CD4-positive, alpha-beta T cell treated with Interleukin-6 at 100 ng/mL for 8 hours (primary cell): Measurements from ENCODE around the gene QKI.
"Not testable (repeated sequence)": the region's sequence is repeated elsewhere in the genome, so short reads cannot be mapped to it uniquely, and the experiment has no call there.

Source experiments
- DNase-seq: peaks from one replicate; pipeline ENCODE4 v3.0.0-alpha.2; 2020; ENCODE audit warnings: mixed read lengths, low spot score

Gene QKI

GRCh38 chr6:163580311-163581030 lies 166.0 kb downstream of the QKI start:
- DNase-seq, result no peak

DNA sequence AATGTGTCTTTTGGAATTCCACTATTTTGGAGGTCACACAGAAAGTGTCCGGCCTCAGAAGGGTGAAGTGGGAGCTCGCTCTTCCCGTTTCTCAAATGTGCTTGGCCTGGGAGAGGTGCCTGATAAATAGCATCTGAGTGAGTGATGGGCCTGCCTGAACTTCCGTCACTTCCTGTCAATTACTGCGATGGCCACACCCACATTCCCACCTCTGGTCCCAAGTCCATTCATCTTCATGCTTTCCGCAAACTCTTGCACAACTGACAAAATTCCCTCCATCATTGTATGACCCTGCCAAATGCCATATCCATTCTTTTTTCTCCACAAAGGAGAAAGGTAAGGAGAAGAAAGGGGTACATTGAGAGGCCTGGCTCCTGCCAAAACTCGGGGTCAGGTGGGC lies 169.0 kb downstream of the QKI start:
- DNase-seq, result no peak

GRCh38 chr6:163585932-163586437 lies 171.5 kb downstream of the QKI start:
- no peak for DNase-seq

GRCh38 chr6:163586888-163587287 lies 172.4 kb downstream of the QKI start:
- no peak for DNase-seq

- no peak for DNase-seq
Observed at GRCh38 chr6:163588220-163588919, 173.9 kb downstream of the QKI start.

DNA sequence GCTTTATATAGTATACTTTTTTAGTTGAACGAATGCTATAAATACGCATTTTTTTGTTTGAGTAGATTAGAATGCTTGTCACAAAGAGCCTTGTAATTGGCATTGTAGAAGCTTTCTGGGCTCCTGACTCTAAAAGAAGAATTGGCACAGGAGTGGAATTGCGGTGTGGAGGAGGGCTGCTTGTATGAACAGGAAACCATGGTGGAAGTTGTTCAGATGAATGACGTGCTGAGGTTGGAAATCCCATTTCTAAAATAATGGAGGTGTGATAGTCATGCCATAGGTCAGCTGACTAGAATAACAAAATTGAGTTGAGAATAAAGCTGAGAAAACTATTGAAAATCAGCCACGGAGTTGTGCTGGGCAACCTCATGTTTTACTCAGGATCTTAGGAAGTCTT lies 174.9 kb downstream of the QKI start:
- DNase-seq, result no peak

GRCh38 chr6:163590132-163590531 lies 175.6 kb downstream of the QKI start:
- DNase-seq, result not testable (repeated sequence)

GRCh38 chr6:163592872-163593271 lies 178.4 kb downstream of the QKI start:
- no peak for DNase-seq

GRCh38 chr6:163596174-163596573 lies 181.7 kb downstream of the QKI start:
- no peak for DNase-seq

DNA sequence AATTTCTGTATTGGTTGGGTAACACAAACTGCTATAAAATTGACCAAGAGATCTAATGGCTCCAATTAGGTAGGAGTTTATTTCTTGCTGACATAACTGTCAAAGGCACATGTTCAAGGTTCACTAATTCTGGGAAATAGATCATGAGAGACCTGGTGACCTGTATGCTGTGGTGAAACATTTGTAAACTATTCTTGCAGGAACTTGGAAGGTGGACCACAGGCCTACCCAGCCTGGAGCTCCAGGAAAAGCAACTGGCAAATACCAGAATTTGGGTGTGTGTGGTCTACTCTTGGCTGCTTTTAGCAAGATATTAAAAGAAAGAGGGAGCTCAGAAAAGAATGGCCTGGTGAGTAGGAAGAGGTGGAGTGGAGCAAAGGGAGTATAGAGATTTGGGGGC lies 184.6 kb downstream of the QKI start:
- DNase-seq, result no peak

- DNase-seq, result no peak
Observed at GRCh38 chr6:163599684-163600083, 185.2 kb downstream of the QKI start.

GRCh38 chr6:163600331-163600730 lies 185.8 kb downstream of the QKI start:
- no peak for DNase-seq

DNA sequence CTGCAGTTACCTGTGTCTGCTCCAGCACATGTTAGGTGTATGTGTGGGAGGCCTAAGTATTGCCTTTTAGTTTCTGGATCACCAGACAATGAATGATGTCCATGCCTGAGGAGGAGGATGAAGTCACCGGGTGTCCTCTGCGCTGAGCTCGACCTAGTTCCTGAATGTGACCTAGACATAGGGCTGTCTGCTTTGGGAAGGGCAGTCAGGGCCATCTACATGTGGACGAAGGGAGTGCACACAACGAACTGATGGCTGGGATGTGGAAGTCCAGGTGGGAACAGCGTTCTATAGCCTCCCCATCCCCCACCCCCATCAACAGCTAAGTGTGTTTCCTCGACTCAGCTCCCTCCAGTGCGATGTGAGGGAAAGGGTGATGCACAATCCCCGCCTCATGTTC lies 186.3 kb downstream of the QKI start:
- DNase-seq, result no peak

GRCh38 chr6:163602851-163603250 lies 188.3 kb downstream of the QKI start:
- DNase-seq, result no peak

DNA sequence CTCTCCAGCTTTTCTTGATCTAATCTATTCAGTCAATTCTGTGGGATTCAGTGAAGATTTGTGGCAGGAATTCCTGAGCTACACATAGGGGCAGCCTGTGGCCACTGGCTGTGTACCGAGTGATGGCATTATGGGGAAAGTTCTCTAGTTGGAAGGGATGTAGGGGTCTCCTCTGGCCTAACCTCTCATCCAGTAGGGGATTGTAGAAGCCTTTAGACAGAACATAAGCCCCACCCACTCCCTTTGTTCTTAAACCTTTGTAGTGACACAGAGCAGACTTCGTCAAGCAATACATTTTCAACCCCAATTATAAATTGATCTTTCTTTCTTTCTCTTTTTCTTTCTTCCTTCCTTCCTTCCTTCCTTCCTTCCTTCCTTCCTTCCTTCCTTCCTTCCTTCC lies 188.9 kb downstream of the QKI start:
- DNase-seq, result no peak

GRCh38 chr6:163605385-163606097 lies 191.0 kb downstream of the QKI start:
- DNase-seq, result no peak

- DNase-seq, result no peak
Observed at GRCh38 chr6:163607792-163608191, 193.3 kb downstream of the QKI start.

DNA sequence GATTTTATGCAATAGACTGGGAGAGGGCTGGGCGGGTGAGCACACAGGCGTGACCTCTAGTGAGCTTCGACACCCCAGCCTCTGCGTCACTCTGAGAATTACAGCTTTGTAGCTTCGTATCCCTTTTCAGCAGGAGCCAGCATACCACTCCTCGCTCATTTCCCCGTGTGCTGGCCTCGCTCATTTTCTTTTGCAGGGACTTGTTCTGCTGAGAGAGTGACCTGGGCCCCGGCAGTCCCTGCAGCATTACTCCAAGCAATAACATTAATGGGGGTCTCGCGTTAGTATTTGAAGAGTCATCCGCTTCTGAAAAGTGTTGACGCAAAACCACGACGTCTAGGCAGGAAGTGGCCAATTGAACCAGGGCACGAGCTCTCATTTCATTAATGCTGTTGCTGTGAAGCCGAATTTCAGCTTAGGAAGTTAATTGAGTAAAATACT lies 193.7 kb downstream of the QKI start:
- no peak for DNase-seq

- no peak for DNase-seq
Observed at GRCh38 chr6:163612200-163612599, 197.7 kb downstream of the QKI start.

- no peak for DNase-seq
Observed at GRCh38 chr6:163613025-163613424, 198.5 kb downstream of the QKI start.

DNA sequence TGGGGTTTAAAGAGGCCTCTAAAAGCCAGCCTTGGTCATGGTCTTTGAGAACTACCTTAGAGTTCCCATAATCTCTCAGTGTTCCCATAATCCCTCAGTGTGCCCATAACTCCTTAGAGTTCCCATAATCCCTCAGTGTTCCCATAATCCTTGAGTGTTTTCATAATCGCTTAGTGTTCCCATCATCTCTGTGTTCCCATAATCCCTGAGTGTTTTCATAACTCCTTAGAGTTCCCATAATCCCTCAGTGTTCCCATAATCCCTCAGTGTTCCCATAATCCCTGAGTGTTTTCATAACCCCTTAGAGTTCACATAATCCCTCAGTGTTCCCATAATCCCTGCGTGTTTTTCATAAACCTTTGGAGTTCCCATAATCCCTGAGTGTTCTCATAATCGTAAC lies 199.2 kb downstream of the QKI start:
- DNase-seq, result no peak

- DNase-seq, result no peak
Observed at GRCh38 chr6:163616452-163616851, 201.9 kb downstream of the QKI start.

GRCh38 chr6:163617549-163617948 lies 203.0 kb downstream of the QKI start:
- no peak for DNase-seq
